ENCODE results near the gene GPR137.

GPR137 gene

GRCh38 chr11:64278576-64279190, 7.0 kb upstream of the GPR137 start:
- no peak for DNase-seq (ENCODE audit: low read depth)
- H3K4me3 ChIP-seq (ENCODE audit: low read depth, low read length), result no peak overlapping the region
- no peak for TF ChIP-seq CTCF (IDR thresholded peaks at IDR 0.05; ENCODE audit: low read depth, low read length)
- no peak for TF ChIP-seq MYC (IDR thresholded peaks at IDR 0.05; ENCODE audit: low read depth, low read length)
- TF ChIP-seq MAX (IDR thresholded peaks at IDR 0.05; ENCODE audit: low read depth, low read length), result no peak
- no peak for TF ChIP-seq POLR2A (IDR thresholded peaks at IDR 0.05; ENCODE audit: extremely low read depth, insufficient read length)

GRCh38 chr11:64281957-64282770, 3.5 kb upstream of the GPR137 start:
- no peak overlapping the region for H3K4me3 ChIP-seq (ENCODE audit: low read depth, low read length)
- no peak for DNase-seq (ENCODE audit: low read depth)
- TF ChIP-seq MYC (IDR thresholded peaks at IDR 0.05; ENCODE audit: low read depth, low read length), result no peak

GRCh38 chr11:64283092-64283491, 2.6 kb upstream of the GPR137 start:
- no peak overlapping the region for H3K4me3 ChIP-seq (ENCODE audit: low read depth, low read length)

GRCh38 chr11:64284048-64284961, 1.3 kb upstream of the GPR137 start, which contains the start of gene BAD:
Gene BAD, minus strand, starts transcription at chr11:64284665. Its CDS starts 297 bp downstream, at chr11:64284368.
- peak; percentile 94 for DNase-seq (ENCODE audit: low read depth)
- TF ChIP-seq POLR2A (IDR thresholded peaks at IDR 0.05; ENCODE audit: extremely low read depth, insufficient read length) (peak; percentile 56), MYC (IDR thresholded peaks at IDR 0.05; ENCODE audit: low read depth, low read length) (peak; percentile 7; the same call in 1 of the 2 replicates), MAX (IDR thresholded peaks at IDR 0.05; ENCODE audit: low read depth, low read length) (no peak)
- H3K4me3 ChIP-seq (ENCODE audit: low read depth, low read length), result peak within 1 kb of the TSS; percentile 72

More at GRCh38 chr11:64283092-64283491, 2.6 kb upstream of the GPR137 start:
- no peak for TF ChIP-seq CTCF (IDR thresholded peaks at IDR 0.05; ENCODE audit: low read depth, low read length)
- no peak for TF ChIP-seq MYC (IDR thresholded peaks at IDR 0.05; ENCODE audit: low read depth, low read length)
- TF ChIP-seq POLR2A (IDR thresholded peaks at IDR 0.05; ENCODE audit: extremely low read depth, insufficient read length), result no peak
- TF ChIP-seq MAX (IDR thresholded peaks at IDR 0.05; ENCODE audit: low read depth, low read length), result no peak
- DNase-seq (ENCODE audit: low read depth), result no peak

GRCh38 chr11:64285885-64286800, 495 bp downstream of the GPR137 start:
- peak overlapping the region; percentile 42 for H3K4me3 ChIP-seq (ENCODE audit: low read depth, low read length)
- DNase-seq (ENCODE audit: low read depth), result peak; percentile 42

More at GRCh38 chr11:64285885-64286800, 495 bp downstream of the GPR137 start:
- TF ChIP-seq MAX (IDR thresholded peaks at IDR 0.05; ENCODE audit: low read depth, low read length), result no peak
- peak; percentile 15 for TF ChIP-seq CTCF (IDR thresholded peaks at IDR 0.05; ENCODE audit: low read depth, low read length)
- TF ChIP-seq POLR2A (IDR thresholded peaks at IDR 0.05; ENCODE audit: extremely low read depth, insufficient read length), result no peak
- no peak for TF ChIP-seq MYC (IDR thresholded peaks at IDR 0.05; ENCODE audit: low read depth, low read length)

All from NB4 (cell line).